ENCODE measurements around the gene APOL4.

APOL4 gene

GRCh38 chr22:36152088-36152487 lies 49.5 kb downstream of the APOL4 start:
- H3K4me3 ChIP-seq (ENCODE audit: low read length) = no peak overlapping the region
- no peak for TF ChIP-seq ZNF274 (IDR thresholded peaks at IDR 0.05; ENCODE audit: low read depth, low read length)

GRCh38 chr22:36151006-36151595 lies 50.5 kb downstream of the APOL4 start:
- H3K4me3 ChIP-seq (ENCODE audit: low read length) = no peak overlapping the region
- TF ChIP-seq ZNF274 (IDR thresholded peaks at IDR 0.05; ENCODE audit: low read depth, low read length) = no peak

- no peak overlapping the region for H3K4me3 ChIP-seq (ENCODE audit: low read length)
- no peak for TF ChIP-seq ZNF274 (IDR thresholded peaks at IDR 0.05; ENCODE audit: low read depth, low read length)
Measured at GRCh38 chr22:36149441-36149840, 52.2 kb downstream of the APOL4 start.

DNA sequence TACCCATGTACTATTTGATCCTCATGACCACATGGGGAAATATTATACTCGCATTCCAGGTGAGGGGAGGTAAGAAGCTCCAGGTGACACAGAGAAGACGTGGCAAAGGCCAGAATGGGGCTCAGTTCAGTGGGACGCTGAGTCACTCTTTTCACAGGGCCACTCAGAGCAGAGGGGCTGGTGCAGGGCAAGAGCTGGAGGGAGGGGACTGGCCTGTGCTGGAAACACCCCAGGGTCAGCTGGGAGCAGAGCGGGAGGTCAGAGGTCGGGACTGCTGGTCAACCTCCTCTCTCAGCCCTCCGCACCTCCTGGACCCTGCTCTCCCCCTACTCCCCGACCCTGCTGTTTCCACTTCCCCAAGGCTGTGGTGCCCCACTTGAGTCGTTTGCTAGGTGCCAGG lies 53.2 kb downstream of the APOL4 start:
- H3K4me3 ChIP-seq (ENCODE audit: low read length) = no peak overlapping the region

DNA sequence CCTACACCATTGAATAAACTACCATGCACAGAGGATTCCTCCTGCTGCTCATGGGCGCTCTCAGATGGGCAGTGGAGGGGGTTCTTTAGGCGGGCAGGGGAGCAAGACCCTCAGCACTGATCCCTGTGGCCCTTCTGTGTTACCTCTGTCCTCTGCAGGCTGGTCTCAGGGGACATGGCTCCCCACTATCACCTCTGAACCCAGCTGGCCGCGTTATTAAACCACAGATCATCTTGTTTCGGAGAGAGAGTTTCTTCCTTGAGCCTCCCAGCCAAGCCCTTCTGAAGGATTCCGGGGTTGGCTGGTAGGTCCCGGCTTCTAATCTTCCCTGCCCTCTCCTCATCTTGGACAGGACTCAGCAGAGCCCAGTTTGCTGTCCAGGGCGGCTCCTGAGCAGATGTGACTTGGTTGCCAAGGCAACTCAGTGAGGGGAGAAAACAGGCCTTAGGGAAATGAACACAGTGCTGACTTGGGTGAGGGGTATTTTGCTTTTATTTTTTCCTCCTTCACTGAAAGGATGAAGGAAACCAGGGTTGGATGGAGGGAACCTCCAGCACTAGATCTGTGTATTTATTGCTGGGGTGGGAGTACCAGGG lies 54.3 kb downstream of the APOL4 start:
- H3K4me3 ChIP-seq (ENCODE audit: low read length) = no peak overlapping the region
- TF ChIP-seq ZNF274 (IDR thresholded peaks at IDR 0.05; ENCODE audit: low read depth, low read length) = no peak

More for the DNA sequence above, 53.2 kb downstream of the APOL4 start:
- no peak for TF ChIP-seq ZNF274 (IDR thresholded peaks at IDR 0.05; ENCODE audit: low read depth, low read length)

GRCh38 chr22:36145881-36146280 lies 55.7 kb downstream of the APOL4 start:
- no peak overlapping the region for H3K4me3 ChIP-seq (ENCODE audit: low read length)
- TF ChIP-seq ZNF274 (IDR thresholded peaks at IDR 0.05; ENCODE audit: low read depth, low read length) = no peak

DNA sequence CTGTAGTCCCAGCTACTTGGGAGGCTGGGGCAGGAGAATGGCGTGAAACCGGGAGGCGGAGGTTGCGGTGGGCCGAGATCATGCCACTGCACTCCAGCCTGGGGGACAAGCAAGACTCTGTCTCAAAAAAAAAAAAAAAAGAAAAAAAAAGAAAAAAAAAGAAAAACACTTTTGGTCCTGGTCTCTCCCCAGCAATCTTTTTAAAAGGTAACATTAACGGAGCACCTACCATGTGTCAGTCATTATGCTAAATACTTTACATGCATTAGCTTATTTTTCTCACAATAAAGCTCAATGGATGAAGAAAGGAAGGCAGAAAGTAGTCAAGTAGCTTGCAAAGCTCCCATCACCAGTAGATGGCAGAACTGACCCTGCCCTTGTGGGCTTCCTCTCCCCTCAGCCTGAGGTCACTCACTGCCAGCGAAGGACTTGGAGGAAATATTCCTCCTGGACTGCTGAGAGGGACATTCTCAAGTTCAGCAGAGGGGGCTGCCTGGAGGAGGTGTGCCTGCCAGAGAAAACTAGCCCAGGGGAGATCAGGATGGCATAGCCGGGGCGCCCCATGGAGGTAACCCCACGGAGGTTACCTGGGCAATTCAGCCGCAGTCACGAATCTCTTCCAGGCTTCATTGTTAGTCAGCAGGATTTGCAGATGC lies 56.6 kb downstream of the APOL4 start:
- no peak for TF ChIP-seq ZNF274 (IDR thresholded peaks at IDR 0.05; ENCODE audit: low read depth, low read length)
- no peak overlapping the region for H3K4me3 ChIP-seq (ENCODE audit: low read length)

GRCh38 chr22:36143956-36144355 lies 57.7 kb downstream of the APOL4 start:
- TF ChIP-seq ZNF274 (IDR thresholded peaks at IDR 0.05; ENCODE audit: low read depth, low read length) = no peak
- H3K4me3 ChIP-seq (ENCODE audit: low read length) = no peak overlapping the region

DNA sequence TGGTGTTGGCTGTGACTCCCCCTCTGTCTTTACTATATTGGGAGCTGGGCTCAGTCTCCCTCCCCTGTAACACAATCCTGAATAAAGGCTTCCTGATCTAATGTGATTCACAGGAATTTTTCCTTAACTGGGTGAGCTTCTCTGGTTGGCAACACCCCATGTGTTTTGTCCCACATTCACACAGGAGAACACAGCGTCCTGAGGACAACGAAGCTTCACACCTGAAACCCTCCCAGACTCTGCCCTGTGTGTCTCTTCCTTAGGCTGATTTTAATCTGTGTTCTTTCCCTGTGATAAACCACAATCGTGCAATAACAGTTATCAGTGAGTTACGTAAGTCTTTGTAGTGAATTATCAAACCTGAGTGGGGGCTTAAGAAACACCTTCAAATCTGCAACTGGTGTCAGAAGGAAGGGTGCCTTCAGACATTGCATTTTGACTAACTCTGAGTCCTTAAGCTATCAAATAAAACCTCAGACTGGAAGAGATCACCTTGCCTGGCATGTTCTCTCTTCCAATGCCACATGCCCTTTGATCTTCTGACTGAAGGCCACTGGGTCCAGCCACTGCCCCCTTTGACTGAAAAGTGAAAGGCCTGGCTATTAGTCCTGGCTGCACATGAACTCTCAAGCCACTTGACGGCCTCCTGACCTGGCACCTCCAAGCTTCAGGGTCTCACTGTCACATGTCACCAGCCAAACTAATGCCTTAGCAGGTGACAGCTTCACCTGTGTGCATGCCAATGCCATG lies 58.4 kb downstream of the APOL4 start:
- H3K4me3 ChIP-seq (ENCODE audit: low read length) = no peak overlapping the region
- no peak for TF ChIP-seq ZNF274 (IDR thresholded peaks at IDR 0.05; ENCODE audit: low read depth, low read length)

DNA sequence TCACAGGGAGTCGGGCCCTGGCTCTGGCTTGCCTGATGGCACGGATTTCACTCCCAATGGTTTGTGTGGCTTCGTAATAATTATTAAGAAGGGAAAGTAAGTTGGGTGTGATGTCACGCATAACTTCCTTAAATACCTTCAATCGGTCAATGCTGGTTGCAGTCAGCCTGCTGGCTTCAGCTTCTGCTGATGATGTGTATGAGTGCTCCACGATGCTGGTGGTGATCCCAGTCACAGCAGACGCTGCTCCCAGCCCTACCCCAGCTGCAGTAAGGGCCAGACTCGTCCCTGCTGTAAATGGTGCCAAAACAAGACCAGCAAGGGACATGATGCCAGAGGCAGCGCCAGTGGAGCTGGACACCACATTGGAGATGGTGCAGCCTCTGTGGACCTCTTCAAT lies 60.1 kb downstream of the APOL4 start:
- no peak for TF ChIP-seq ZNF274 (IDR thresholded peaks at IDR 0.05; ENCODE audit: low read depth, low read length)
- no peak overlapping the region for H3K4me3 ChIP-seq (ENCODE audit: low read length)

Measured in GM08714 (cell line).